Prostate gland (tissue), 2 donors: ENCODE results near the gene CIC. TPM values are rescaled to one million over a fixed set of nuclear protein-coding genes. Genes with fewer than 3 reads are reported as not detected.

Experiments
- DNase-seq: peaks from one replicate; pipeline ENCODE4 v3.0.0-alpha.2; 2019; ENCODE audit warnings: low spot score
- H3K27ac ChIP-seq, 2 donors: fragments of 200-600 bp; sonication (generic); 2 replicates each; pipeline ENCODE4 v1.5.1; 2017 to 2019
- H3K27me3 ChIP-seq: fragments of 200-600 bp; sonication (generic); replicated peaks from 2 replicates; pipeline ENCODE4 v1.5.1; 2019; ENCODE audit not compliant: insufficient read depth
- H3K36me3 ChIP-seq, 2 donors: fragments of 200-600 bp; sonication (generic); 1 replicate in 1 of 2; 2 replicates in 1 of 2; pipeline versions ENCODE4 v1.5.1 to v1.8.1; 2017 to 2019
- H3K4me1 ChIP-seq: fragments of 200-600 bp; sonication (generic); replicated peaks from 2 replicates; pipeline ENCODE4 v1.5.1; 2019
- H3K4me3 ChIP-seq, 2 donors: fragments of 200-600 bp; sonication (generic); 2 replicates each; pipeline ENCODE4 v1.5.1; 2017 to 2019
- H3K9me3 ChIP-seq: fragments of 200-600 bp; sonication (generic); 2 replicates; pipeline ENCODE4 v1.5.1; 2017
- POLR2A ChIP-seq: fragments of 450-650 bp; IDR thresholded peaks from one replicate; pipeline ENCODE4 v1.6.1; 2016; ENCODE audit warnings: antibody characterized with exemption, mild to moderate bottlenecking
- POLR2AphosphoS5 ChIP-seq: sonication (generic); formaldehyde crosslinking; IDR thresholded peaks from one replicate; pipeline ENCODE4 v1.6.1; 2017; ENCODE audit warnings: antibody characterized with exemption
- WGBS: methylation state at CpG from one replicate; pipeline ENCODE4 v1.1.5; 2018; 5-methylcytosine and 5-hydroxymethylcytosine counted together
- intact Hi-C: fragments of 100-400 bp; cut with DNase I; formaldehyde crosslinking; loops from one replicate; pipeline ENCODE4 v1.14.2; 2022
- total RNA-seq, 2 donors: library from RNA; depleted of rRNA; stranded (reverse); fragments of >200 nt; gene quantifications; one replicate each; pipeline ENCODE4 v1.1.0, GENCODE V29; 2016
- TF ChIP-seq, protein P1 (sequence below), 4 experiments: fragments of 200-600 bp in 2 of 4; fragments of 450-650 bp in 2 of 4; sonication (generic) in 2 of 4; IDR thresholded peaks; 1 replicate in 3 of 4; 2 replicates in 1 of 4; pipeline ENCODE4 v1.5.1; 2016 to 2019; ENCODE audit warnings: antibody characterized with exemption in 4 of 4, mild to moderate bottlenecking in 2 of 4, moderate library complexity in 2 of 4

CIC gene
- total RNA-seq, 2 donors from 2014 or later, result 64.6 to 145 TPM

DNA sequence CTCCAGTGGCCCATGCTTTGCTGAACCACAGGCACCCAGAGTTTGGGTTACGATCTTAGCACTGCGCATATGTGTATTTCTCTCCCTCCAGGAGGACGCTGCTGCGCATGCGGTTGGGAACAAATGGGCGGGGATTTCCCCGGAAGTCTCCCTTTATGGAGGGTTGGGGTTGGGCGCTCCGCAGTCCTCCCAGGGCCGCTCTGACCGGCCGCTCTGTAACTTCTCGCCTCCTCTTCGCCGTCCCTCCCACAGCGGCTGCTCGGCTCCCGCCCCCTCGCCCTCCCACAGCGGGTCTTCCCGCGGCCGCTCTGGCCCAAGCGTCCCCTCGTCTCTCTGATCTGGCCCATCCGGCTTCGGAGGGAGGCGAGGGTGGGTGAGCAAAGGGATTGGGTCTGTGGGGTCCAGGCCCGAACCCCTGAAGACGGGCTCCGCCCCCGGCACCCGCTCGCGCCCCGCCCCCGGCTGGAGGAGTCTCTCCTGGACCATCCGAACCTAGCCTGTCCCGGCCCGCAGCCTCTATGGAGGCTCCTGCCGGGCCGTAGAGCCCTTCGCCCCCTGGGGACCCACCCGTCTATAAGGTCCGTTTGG is 56.4 kb downstream of the CIC start, which contains the start of gene MEGF8:
MEGF8 (plus strand) TSS at position 328 of the 588 bp plus-strand sequence. CDS start 609 bp downstream, outside the sequence.
- intact Hi-C loops, result loop anchor here (5.0 kb wide), 1 partner anchor 72 kb away; no protein-coding TSS in a partner anchor

DNA sequence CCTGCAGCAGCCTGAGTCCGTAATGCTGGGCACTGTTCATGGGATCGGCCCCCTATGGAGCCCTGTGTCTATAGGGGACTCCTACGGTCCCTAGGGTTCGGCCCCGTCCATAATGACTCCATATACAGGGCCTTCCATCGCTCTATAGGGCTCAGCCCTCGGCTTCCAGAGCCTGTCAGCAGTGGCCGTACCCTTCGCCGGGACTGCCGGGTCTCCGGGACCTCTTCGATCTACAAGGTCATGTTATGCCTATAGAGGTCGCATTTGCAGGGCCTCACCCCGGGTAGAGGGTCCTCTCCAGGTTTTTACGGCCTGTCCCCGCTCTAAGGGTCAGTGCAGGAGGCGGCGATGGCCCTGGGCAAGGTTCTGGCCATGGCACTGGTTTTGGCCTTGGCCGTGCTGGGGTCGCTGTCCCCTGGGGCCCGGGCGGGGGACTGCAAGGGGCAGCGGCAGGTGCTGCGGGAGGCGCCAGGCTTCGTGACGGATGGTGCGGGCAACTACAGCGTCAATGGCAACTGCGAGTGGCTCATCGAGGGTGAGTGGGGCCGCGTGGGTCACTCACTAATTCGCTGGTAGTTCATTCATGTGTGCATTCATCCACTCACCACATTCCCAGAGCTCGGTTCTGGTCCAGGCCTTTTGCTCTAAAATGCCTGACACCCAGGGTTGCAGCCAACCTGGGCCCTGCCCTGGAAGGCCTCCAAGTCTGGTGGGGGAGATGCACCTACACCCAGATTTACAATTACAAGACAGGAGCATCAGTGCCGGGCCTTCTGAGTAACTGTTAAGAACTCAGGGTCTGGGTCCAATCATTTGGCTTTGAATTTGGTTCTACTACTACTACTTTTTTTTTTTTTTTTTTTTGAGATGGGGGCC is 57.1 kb downstream of the CIC start:
- no peak for DNase-seq
- TF ChIP-seq POLR2AphosphoS5 (no peak), POLR2A (no peak)
- TF ChIP-seq, protein P1, sequence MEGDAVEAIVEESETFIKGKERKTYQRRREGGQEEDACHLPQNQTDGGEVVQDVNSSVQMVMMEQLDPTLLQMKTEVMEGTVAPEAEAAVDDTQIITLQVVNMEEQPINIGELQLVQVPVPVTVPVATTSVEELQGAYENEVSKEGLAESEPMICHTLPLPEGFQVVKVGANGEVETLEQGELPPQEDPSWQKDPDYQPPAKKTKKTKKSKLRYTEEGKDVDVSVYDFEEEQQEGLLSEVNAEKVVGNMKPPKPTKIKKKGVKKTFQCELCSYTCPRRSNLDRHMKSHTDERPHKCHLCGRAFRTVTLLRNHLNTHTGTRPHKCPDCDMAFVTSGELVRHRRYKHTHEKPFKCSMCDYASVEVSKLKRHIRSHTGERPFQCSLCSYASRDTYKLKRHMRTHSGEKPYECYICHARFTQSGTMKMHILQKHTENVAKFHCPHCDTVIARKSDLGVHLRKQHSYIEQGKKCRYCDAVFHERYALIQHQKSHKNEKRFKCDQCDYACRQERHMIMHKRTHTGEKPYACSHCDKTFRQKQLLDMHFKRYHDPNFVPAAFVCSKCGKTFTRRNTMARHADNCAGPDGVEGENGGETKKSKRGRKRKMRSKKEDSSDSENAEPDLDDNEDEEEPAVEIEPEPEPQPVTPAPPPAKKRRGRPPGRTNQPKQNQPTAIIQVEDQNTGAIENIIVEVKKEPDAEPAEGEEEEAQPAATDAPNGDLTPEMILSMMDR (IDR thresholded peaks at IDR 0.05), result no peak
- Histone ChIP-seq H3K36me3 (no peaks in the 10 kb centered on the region), H3K27ac (peak overlapping the region; percentile 63 to 75), H3K9me3 (no peaks in the 10 kb centered on the region), H3K4me3 (peak overlapping the region; percentile 63 to 81), H3K27me3 (peaks cover 5% of the 10 kb centered on the region), H3K4me1 (peaks cover 12% of the 10 kb centered on the region)
- intact Hi-C loops, result loop anchor here (5.0 kb wide), 1 partner anchor 71 kb away; no protein-coding TSS in a partner anchor
- WGBS, result 5% methylated on average over 37 of the region's 37 CpGs

More for the DNA sequence above, 56.4 kb downstream of the CIC start, which contains the start of gene MEGF8:
- Histone ChIP-seq H3K27me3 (peaks cover 5% of the 10 kb centered on the region), H3K27ac (peak within 1 kb of the TSS; percentile 63 to 75), H3K9me3 (no peaks in the 10 kb centered on the region), H3K4me1 (peaks cover 12% of the 10 kb centered on the region), H3K36me3 (no peaks in the 10 kb centered on the region), H3K4me3 (peak within 1 kb of the TSS; percentile 63 to 81)
- DNase-seq, result peak; percentile 96
- peak; percentile 77 for TF ChIP-seq POLR2A
- TF ChIP-seq, protein P1 (IDR thresholded peaks at IDR 0.05), result peak; percentile 30 to 96 (median 90)
- peak; percentile 100 for TF ChIP-seq POLR2AphosphoS5
- under 1% methylated on average over 45 of the region's 45 CpGs for WGBS

DNA sequence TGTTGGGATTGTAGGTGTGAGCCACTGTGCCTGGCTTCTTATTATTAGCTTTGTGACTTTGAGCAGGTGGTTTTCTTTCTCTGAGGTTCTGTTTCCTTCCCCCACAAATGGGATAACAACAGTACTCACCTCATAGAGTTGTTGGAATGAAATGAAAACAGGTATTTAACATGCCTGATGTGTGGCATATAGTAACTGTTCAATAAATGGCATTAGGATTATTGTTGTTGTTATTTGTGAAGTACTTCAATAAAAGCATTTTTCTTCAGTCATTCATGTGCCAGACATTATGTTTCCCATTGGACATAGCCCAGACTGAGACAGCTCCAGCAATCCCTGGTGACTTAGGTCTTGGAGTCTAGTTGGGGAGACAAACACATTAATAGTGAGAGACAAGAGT is 57.9 kb downstream of the CIC start:
- TF ChIP-seq, protein P1 (IDR thresholded peaks at IDR 0.05), result no peak
- TF ChIP-seq POLR2A (no peak), POLR2AphosphoS5 (no peak)
- Histone ChIP-seq H3K4me3 (no peak overlapping the region), H3K9me3 (no peaks in the 10 kb centered on the region), H3K36me3 (no peaks in the 10 kb centered on the region), H3K27ac (no peak overlapping the region), H3K27me3 (peaks cover 5% of the 10 kb centered on the region), H3K4me1 (peaks cover 12% of the 10 kb centered on the region)
- DNase-seq, result no peak
- intact Hi-C loops, result loop anchor here (5.0 kb wide), 1 partner anchor 70 kb away; no protein-coding TSS in a partner anchor

DNA sequence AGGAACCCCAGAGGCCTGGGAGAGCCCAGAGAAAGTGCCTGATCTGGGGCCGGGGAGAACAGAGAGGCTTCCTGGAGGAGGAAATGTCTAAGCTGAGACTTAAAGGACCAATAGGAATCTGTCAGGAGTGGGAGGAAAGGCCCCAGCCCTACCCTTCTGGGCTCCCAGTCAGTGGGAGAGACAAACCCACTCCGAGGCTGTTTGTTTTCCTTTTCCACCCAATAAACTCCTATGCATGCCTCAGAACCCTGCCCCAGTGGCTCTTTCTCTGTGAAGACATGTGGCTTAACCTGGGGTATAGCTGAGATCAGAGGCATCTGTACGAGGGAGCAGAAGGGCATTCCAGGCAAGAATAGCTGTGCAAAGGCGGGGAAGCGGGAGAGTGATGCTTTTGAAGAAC is 58.3 kb downstream of the CIC start:
- 84% methylated on average over 5 of the region's 5 CpGs for WGBS
- H3K4me3 ChIP-seq, result no peak overlapping the region
- intact Hi-C loops, result loop anchor here (5.0 kb wide), 1 partner anchor 70 kb away; no protein-coding TSS in a partner anchor
- H3K9me3 ChIP-seq, result no peaks in the 10 kb centered on the region
- no peak for TF ChIP-seq POLR2AphosphoS5
- TF ChIP-seq, protein P1 (IDR thresholded peaks at IDR 0.05), result no peak
- TF ChIP-seq POLR2A, result no peak
- no peak for DNase-seq
- no peaks in the 10 kb centered on the region for H3K36me3 ChIP-seq
- H3K27ac ChIP-seq, result no peak overlapping the region
- H3K4me1 ChIP-seq, result peaks cover 12% of the 10 kb centered on the region
- peaks cover 5% of the 10 kb centered on the region for H3K27me3 ChIP-seq
